ENCODE data around the gene ADAP1.

DNA sequence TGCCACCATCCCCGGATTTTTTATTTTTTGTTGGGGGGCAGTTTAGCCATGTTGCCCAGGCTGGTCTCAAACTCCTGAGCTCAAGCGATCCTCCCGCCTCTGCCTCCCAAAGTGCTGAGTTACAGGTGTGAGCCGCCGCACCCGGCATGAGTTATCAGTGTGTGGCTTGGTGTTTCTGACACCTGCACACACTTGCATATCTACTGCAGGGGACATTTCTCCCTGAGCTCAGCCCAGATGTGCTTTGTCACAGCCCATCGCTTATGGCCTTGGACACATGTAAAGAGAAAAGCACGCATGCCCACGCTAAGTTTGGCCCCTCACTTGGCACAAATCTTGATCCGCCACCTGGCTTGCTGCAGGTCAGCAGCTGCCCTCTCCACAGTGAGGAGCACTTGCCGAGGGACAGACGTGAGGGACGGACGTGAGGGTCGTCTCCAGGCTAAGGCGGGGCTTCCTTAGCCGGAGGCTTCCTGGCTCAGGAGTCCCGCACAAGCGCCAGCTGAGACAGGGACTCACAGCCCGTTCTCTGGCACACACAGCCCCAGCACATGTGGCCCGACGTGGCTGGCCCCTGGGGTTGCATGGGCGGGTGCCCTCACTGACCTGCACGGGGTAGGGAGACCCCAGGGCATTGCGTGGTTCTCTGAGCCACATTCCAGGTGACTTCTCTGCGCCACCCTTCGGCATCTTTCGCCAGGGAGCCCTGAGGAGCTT lies 40.3 kb upstream of the ADAP1 start:
- TF ChIP-seq POLR2AphosphoS5 (IDR thresholded peaks at IDR 0.05) = no peak
- TF ChIP-seq, protein P1, sequence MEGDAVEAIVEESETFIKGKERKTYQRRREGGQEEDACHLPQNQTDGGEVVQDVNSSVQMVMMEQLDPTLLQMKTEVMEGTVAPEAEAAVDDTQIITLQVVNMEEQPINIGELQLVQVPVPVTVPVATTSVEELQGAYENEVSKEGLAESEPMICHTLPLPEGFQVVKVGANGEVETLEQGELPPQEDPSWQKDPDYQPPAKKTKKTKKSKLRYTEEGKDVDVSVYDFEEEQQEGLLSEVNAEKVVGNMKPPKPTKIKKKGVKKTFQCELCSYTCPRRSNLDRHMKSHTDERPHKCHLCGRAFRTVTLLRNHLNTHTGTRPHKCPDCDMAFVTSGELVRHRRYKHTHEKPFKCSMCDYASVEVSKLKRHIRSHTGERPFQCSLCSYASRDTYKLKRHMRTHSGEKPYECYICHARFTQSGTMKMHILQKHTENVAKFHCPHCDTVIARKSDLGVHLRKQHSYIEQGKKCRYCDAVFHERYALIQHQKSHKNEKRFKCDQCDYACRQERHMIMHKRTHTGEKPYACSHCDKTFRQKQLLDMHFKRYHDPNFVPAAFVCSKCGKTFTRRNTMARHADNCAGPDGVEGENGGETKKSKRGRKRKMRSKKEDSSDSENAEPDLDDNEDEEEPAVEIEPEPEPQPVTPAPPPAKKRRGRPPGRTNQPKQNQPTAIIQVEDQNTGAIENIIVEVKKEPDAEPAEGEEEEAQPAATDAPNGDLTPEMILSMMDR (IDR thresholded peaks at IDR 0.05) = no peak
